ENCODE measurements around the gene SERINC2. TPM values are rescaled to one million over a fixed set of nuclear protein-coding genes. Genes with fewer than 3 reads are reported as not detected.
"Not testable (repeated sequence)": the region's sequence is repeated elsewhere in the genome, so short reads cannot be mapped to it uniquely, and the experiment has no call there.

SERINC2 gene
- polyA plus RNA-seq, 2 of the 4 experiments (the other 2 are of a cell fraction), result 6.0 to 16.3 TPM

- WGBS (ENCODE audit: missing lambda C conversion rate), result 86% methylated on average over 7 of the region's 12 CpGs
- DNase-seq (ENCODE audit: low read depth in 1 of 2, low spot score in 1 of 2) (no peak), FAIRE-seq (no peak), ATAC-seq (no peak)
- ChIA-PET CTCF (no interaction called here), POLR2A (no interaction called here)
- H3K4me2 ChIP-seq, result no peak overlapping the region
- no peak overlapping the region for H3K27ac ChIP-seq
- TF ChIP-seq NR3C1 (IDR thresholded peaks at IDR 0.05) (no peak), USF2 (IDR thresholded peaks at IDR 0.05) (no peak), NFE2L2 (conservative IDR thresholded peaks at IDR 0.05; ENCODE audit: low read length) (no peak), HMGXB4 (CRISPR knock-in tag; IDR thresholded peaks at IDR 0.05; ENCODE audit: borderline replicate concordance) (no peak), MAZ (IDR thresholded peaks at IDR 0.05; ENCODE audit: borderline replicate concordance, low read depth, low read length) (no peak), KDM1A (IDR thresholded peaks at IDR 0.05; ENCODE audit: low read depth) (no peak), HDAC2 (IDR thresholded peaks at IDR 0.05) (no peak), CBX8 (IDR thresholded peaks at IDR 0.05) (no peak), ELK1 (IDR thresholded peaks at IDR 0.05; ENCODE audit: low read depth, low read length) (no peak), TFCP2L1 (CRISPR knock-in tag; IDR thresholded peaks at IDR 0.05) (no peak), BHLHE40 (IDR thresholded peaks at IDR 0.05; ENCODE audit: low read depth, low read length) (no peak), JUNB (IDR thresholded peaks at IDR 0.05) (no peak), EP300 (IDR thresholded peaks at IDR 0.05) (no peak), KDM5A (IDR thresholded peaks at IDR 0.05) (no peak), ZC3H11A (IDR thresholded peaks at IDR 0.05) (no peak), PBX3 (IDR thresholded peaks at IDR 0.05) (no peak), EHF (CRISPR knock-in tag; IDR thresholded peaks at IDR 0.05) (no peak), RFX5 (IDR thresholded peaks at IDR 0.05) (no peak)
- no peak overlapping the region for H3K4me3 ChIP-seq
- H3K4me1 ChIP-seq, result peaks cover 12% of the 10 kb centered on the region
- no peaks in the 10 kb centered on the region for H3K9me3 ChIP-seq
Observed at GRCh38 chr1:31428436-31429221, 15.6 kb downstream of the SERINC2 start.

GRCh38 chr1:31429583-31429982, 16.6 kb downstream of the SERINC2 start:
- no peak overlapping the region for H3K4me3 ChIP-seq
- ATAC-seq, result no peak
- ChIA-PET POLR2A (no interaction called here), CTCF (interaction anchor here (2.6 kb wide), 1 partner anchor 119 kb away, joined by 8 read pairs; no protein-coding TSS in a partner anchor)
- FAIRE-seq, result no peak
- WGBS (ENCODE audit: missing lambda C conversion rate), result 87% methylated on average over 6 of the region's 6 CpGs
- H3K9me3 ChIP-seq, result no peaks in the 10 kb centered on the region
- TF ChIP-seq NR3C1 (IDR thresholded peaks at IDR 0.05), result no peak
- no peak for TF ChIP-seq HDAC2 (IDR thresholded peaks at IDR 0.05)
- no peak for TF ChIP-seq NFE2L2 (conservative IDR thresholded peaks at IDR 0.05; ENCODE audit: low read length)
- no peak for TF ChIP-seq RARB (CRISPR knock-in tag; IDR thresholded peaks at IDR 0.05)
- TF ChIP-seq CBX2 (IDR thresholded peaks at IDR 0.05; ENCODE audit: borderline replicate concordance, low read depth), result no peak
- TF ChIP-seq ZSCAN20 (CRISPR knock-in tag; IDR thresholded peaks at IDR 0.05), result no peak
- no peak for TF ChIP-seq PBX3 (IDR thresholded peaks at IDR 0.05)
- no peak for TF ChIP-seq EHMT2 (IDR thresholded peaks at IDR 0.05; ENCODE audit: low read depth)
- TF ChIP-seq RCOR1 (IDR thresholded peaks at IDR 0.05; ENCODE audit: low read depth, low read length), result no peak
- TF ChIP-seq ESRRA (IDR thresholded peaks at IDR 0.05; ENCODE audit: borderline replicate concordance, low read length), result no peak
- H3K27ac ChIP-seq, result no peak overlapping the region
- DNase-seq (ENCODE audit: low read depth in 1 of 2, low spot score in 1 of 2), result no peak
- peaks cover 12% of the 10 kb centered on the region for H3K4me1 ChIP-seq
- no peak overlapping the region for H3K4me2 ChIP-seq

- CTCF ChIA-PET, result interaction anchor here (2.6 kb wide), 1 partner anchor 117 kb away, joined by 8 read pairs; no protein-coding TSS in a partner anchor
- FAIRE-seq, result not testable (repeated sequence)
Observed at GRCh38 chr1:31431351-31432257, 18.6 kb downstream of the SERINC2 start.

More at GRCh38 chr1:31431351-31432257, 18.6 kb downstream of the SERINC2 start:
- H3K27ac ChIP-seq; H3K9me3 ChIP-seq; H3K4me1 ChIP-seq; H3K4me2 ChIP-seq; DNase-seq (ENCODE audit: low read depth in 1 of 2, low spot score in 1 of 2); H3K4me3 ChIP-seq; POLR2A ChIA-PET: not testable (repeated sequence)
- WGBS (ENCODE audit: missing lambda C conversion rate), result 41% methylated on average over 3 of the region's 3 CpGs
- peak in 1 of 2 experiments; percentile 77; a peak in 3 of 6 replicates for ATAC-seq
